CD4-positive, alpha-beta T cell treated with Interleukin-15 for 4 hours (primary cell): ENCODE results near the gene TRPV2.
"Not testable (repeated sequence)": the region's sequence is repeated elsewhere in the genome, so short reads cannot be mapped to it uniquely, and the experiment has no call there.

ENCODE experiments used
- DNase-seq: peaks from one replicate; pipeline ENCODE4 v3.0.0-alpha.2; 2020; ENCODE audit warnings: low spot score

Gene TRPV2

GRCh38 chr17:16415031-16415924, at the start of gene TRPV2:
TRPV2 (plus strand) TSS chr17:16415571; CDS start chr17:16417669, 2,098 bp downstream.
- peak; percentile 57 for DNase-seq

- DNase-seq = no peak
Observed at GRCh38 chr17:16371742-16372141, 43.6 kb upstream of the TRPV2 start.

GRCh38 chr17:16374146-16374938, 41.0 kb upstream of the TRPV2 start:
- no peak for DNase-seq

- DNase-seq = no peak
Observed at GRCh38 chr17:16377941-16378341, 37.4 kb upstream of the TRPV2 start.

- DNase-seq = no peak
Observed at GRCh38 chr17:16378636-16379282, 36.6 kb upstream of the TRPV2 start.

GRCh38 chr17:16379654-16380053, 35.7 kb upstream of the TRPV2 start:
- DNase-seq = no peak

- DNase-seq = peak; percentile 98
Observed at GRCh38 chr17:16380640-16381495, 34.5 kb upstream of the TRPV2 start, which contains the start of gene UBB. UBB (plus strand) TSS chr17:16381091; CDS start chr17:16381908, 817 bp downstream.

- DNase-seq = no peak
Observed at GRCh38 chr17:16381496-16381820, 33.9 kb upstream of the TRPV2 start.

- DNase-seq = no peak
Observed at GRCh38 chr17:16383216-16383615, 32.2 kb upstream of the TRPV2 start.

- DNase-seq = no peak
Observed at GRCh38 chr17:16383772-16384287, 31.5 kb upstream of the TRPV2 start.

- no peak for DNase-seq
Observed at GRCh38 chr17:16384557-16384956, 30.8 kb upstream of the TRPV2 start.

- DNase-seq = not testable (repeated sequence)
Observed at GRCh38 chr17:16386126-16386507, 29.3 kb upstream of the TRPV2 start.

GRCh38 chr17:16391451-16391850, 23.9 kb upstream of the TRPV2 start:
- DNase-seq = no peak

GRCh38 chr17:16392491-16392890, 22.9 kb upstream of the TRPV2 start:
- not testable (repeated sequence) for DNase-seq

- not testable (repeated sequence) for DNase-seq
Observed at GRCh38 chr17:16395887-16396286, 19.5 kb upstream of the TRPV2 start.

- DNase-seq = not testable (repeated sequence)
Observed at GRCh38 chr17:16396693-16397092, 18.7 kb upstream of the TRPV2 start.

- no peak for DNase-seq
Observed at GRCh38 chr17:16398270-16399267, 16.8 kb upstream of the TRPV2 start.

GRCh38 chr17:16403847-16404246, 11.5 kb upstream of the TRPV2 start:
- not testable (repeated sequence) for DNase-seq

GRCh38 chr17:16406742-16407674, 8.4 kb upstream of the TRPV2 start:
- DNase-seq = no peak
